Esophagus squamous epithelium (tissue), 5 donors: ENCODE results near the gene KLF11. TPM values are rescaled to one million over a fixed set of nuclear protein-coding genes. Genes with fewer than 3 reads are reported as not detected.

ENCODE experiments used
- DNase-seq: peaks from one replicate; lab custom pipeline; 2025; lab: John Stamatoyannopoulos, UW
- H3K27ac ChIP-seq, 4 donors: fragments of 200-600 bp; sonication (generic); one replicate each; pipeline ENCODE4 v1.5.1; 2016 to 2019; ENCODE audit warnings: mild to moderate bottlenecking in 1 of 4
- H3K27me3 ChIP-seq, 4 donors: fragments of 200-600 bp; sonication (generic); 1 replicate in 3 of 4; 2 replicates in 1 of 4; pipeline versions ENCODE4 v1.5.1 to v1.6.0; 2017 to 2021; ENCODE audit warnings: antibody characterized with exemption in 1 of 4
- H3K36me3 ChIP-seq, 3 donors: fragments of 200-600 bp; sonication (generic); one replicate each; pipeline ENCODE4 v1.5.1; 2016 to 2019
- H3K4me1 ChIP-seq, 3 donors: fragments of 200-600 bp; sonication (generic); one replicate each; pipeline ENCODE4 v1.5.1; 2017 to 2019
- H3K4me3 ChIP-seq, 4 donors: fragments of 200-600 bp; sonication (generic); 1 replicate in 3 of 4; 2 replicates in 1 of 4; pipeline ENCODE4 v1.5.1; 2016 to 2019; ENCODE audit warnings: mild to moderate bottlenecking in 2 of 4, moderate library complexity in 1 of 4
- H3K9me3 ChIP-seq, 3 donors: fragments of 200-600 bp; sonication (generic); one replicate each; pipeline ENCODE4 v1.5.1; 2016 to 2019
- CTCF ChIP-seq, 6 experiments: fragments of 450-650 bp in 4 of 6; fragments of 200-600 bp in 2 of 6; sonication (generic) in 2 of 6; IDR thresholded peaks; one replicate each; pipeline ENCODE4 v1.5.1; 2016 to 2019; ENCODE audit warnings: antibody characterized with exemption in 6 of 6, mild to moderate bottlenecking in 4 of 6, moderate library complexity in 4 of 6
- POLR2A ChIP-seq, 4 donors: fragments of 450-650 bp; IDR thresholded peaks; one replicate each; pipeline ENCODE4 v1.6.1; 2017; ENCODE audit warnings: antibody characterized with exemption in 4 of 4, mild to moderate bottlenecking in 4 of 4, moderate library complexity in 3 of 4
- WGBS, 2 donors: methylation state at CpG; one replicate each; pipeline ENCODE4 v1.1.5; 2018; 5-methylcytosine and 5-hydroxymethylcytosine counted together
- intact Hi-C: fragments of 100-400 bp; cut with DNase I; formaldehyde crosslinking; loops from one replicate; pipeline ENCODE4 v1.15.0; 2022
- total RNA-seq, 4 donors: library from RNA; depleted of rRNA; stranded (reverse); fragments of >200 nt; gene quantifications; one replicate each; pipeline ENCODE4 v1.1.0, GENCODE V29; 2016
- donor health status: DM: yes; HTN: yes; CAD: no.

The KLF11 gene
- total RNA-seq, 4 donors from 2014 or later: 2.2 to 13.2 (median 8.2) TPM

- DNase-seq: no peak
- no peak overlapping the region for H3K27ac ChIP-seq
- no peaks in the 10 kb centered on the region for H3K9me3 ChIP-seq
- H3K4me3 ChIP-seq: no peak overlapping the region
- H3K4me1 ChIP-seq: peaks cover 0 to 33% (median 9%) of the 10 kb centered on the region in 3 donors
- 85 to 92% methylated on average over 9 to 11 of the region's 17 CpGs for whole genome bisulfite sequencing, 2 donors
- H3K27me3 ChIP-seq: no peaks in the 10 kb centered on the region
- peaks cover 0 to 20% (median 0%) of the 10 kb centered on the region in 3 donors for H3K36me3 ChIP-seq
- intact Hi-C loops: no loop called here
- TF ChIP-seq POLR2A (IDR thresholded peaks at IDR 0.05) (no peak), CTCF (IDR thresholded peaks at IDR 0.05) (no peak)
Observed at GRCh38 chr2:10059016-10059351, 15.6 kb downstream of the KLF11 start.

GRCh38 chr2:10059552-10060335, 16.4 kb downstream of the KLF11 start:
- TF ChIP-seq POLR2A (IDR thresholded peaks at IDR 0.05) (no peak), CTCF (IDR thresholded peaks at IDR 0.05) (no peak)
- Histone ChIP-seq H3K27me3 (no peaks in the 10 kb centered on the region), H3K27ac (no peak overlapping the region), H3K4me1 (peaks cover 0 to 27% (median 9%) of the 10 kb centered on the region in 3 donors), H3K4me3 (no peak overlapping the region), H3K36me3 (peaks cover 0 to 12% (median 0%) of the 10 kb centered on the region in 3 donors), H3K9me3 (no peaks in the 10 kb centered on the region)
- intact Hi-C loops: no loop called here
- DNase-seq: no peak
- 84 to 85% methylated on average over 8 to 13 of the region's 20 CpGs for WGBS, 2 donors

GRCh38 chr2:10061221-10061925, 18.0 kb downstream of the KLF11 start:
- 83 to 87% methylated on average over 3 to 4 of the region's 9 CpGs for WGBS, 2 donors
- H3K9me3 ChIP-seq: no peaks in the 10 kb centered on the region
- no peak for TF ChIP-seq POLR2A (IDR thresholded peaks at IDR 0.05)
- no peak for TF ChIP-seq CTCF (IDR thresholded peaks at IDR 0.05)
- H3K27me3 ChIP-seq: no peaks in the 10 kb centered on the region
- peaks cover 0 to 16% (median 9%) of the 10 kb centered on the region in 3 donors for H3K4me1 ChIP-seq
- H3K36me3 ChIP-seq: no peaks in the 10 kb centered on the region
- no peak overlapping the region for H3K4me3 ChIP-seq
- no peak for DNase-seq
- no peak overlapping the region for H3K27ac ChIP-seq
- intact Hi-C loops: no loop called here

- H3K9me3 ChIP-seq: no peaks in the 10 kb centered on the region
- no peaks in the 10 kb centered on the region for H3K27me3 ChIP-seq
- TF ChIP-seq CTCF (IDR thresholded peaks at IDR 0.05) (no peak), POLR2A (IDR thresholded peaks at IDR 0.05) (no peak)
- no peak for DNase-seq
- H3K36me3 ChIP-seq: no peaks in the 10 kb centered on the region
- no peak overlapping the region for H3K4me3 ChIP-seq
- 68 to 82% methylated on average over 6 to 9 of the region's 10 CpGs for WGBS, 2 donors
- no peak overlapping the region for H3K27ac ChIP-seq
- H3K4me1 ChIP-seq: peaks cover 0 to 1% (median under 1%) of the 10 kb centered on the region in 3 donors
- intact Hi-C loops: no loop called here
Observed at GRCh38 chr2:10062931-10063365, 19.6 kb downstream of the KLF11 start.

- no peaks in the 10 kb centered on the region for H3K36me3 ChIP-seq
- intact Hi-C loops: no loop called here
- H3K4me1 ChIP-seq: no peaks in the 10 kb centered on the region
- DNase-seq: no peak
- TF ChIP-seq POLR2A (IDR thresholded peaks at IDR 0.05) (no peak), CTCF (IDR thresholded peaks at IDR 0.05) (no peak)
- H3K27ac ChIP-seq: no peak overlapping the region
- no peak overlapping the region for H3K4me3 ChIP-seq
- WGBS, 2 donors: 89 to 94% methylated on average over 3 to 5 of the region's 9 CpGs
- no peaks in the 10 kb centered on the region for H3K27me3 ChIP-seq
- no peaks in the 10 kb centered on the region for H3K9me3 ChIP-seq
Observed at GRCh38 chr2:10063566-10063965, 20.2 kb downstream of the KLF11 start.
